ENCODE data around the gene RPS28.
"Not testable (repeated sequence)": the region's sequence is repeated elsewhere in the genome, so short reads cannot be mapped to it uniquely, and the experiment has no call there.

Gene RPS28

GRCh38 chr19:8321067-8321985 is at the start of gene RPS28, which contains the start of gene NDUFA7:
Gene RPS28 (plus strand): TSS chr19:8321496. CDS start chr19:8321531, 35 bp downstream.
Gene NDUFA7 (minus strand): TSS chr19:8321375. CDS start chr19:8321358, 17 bp downstream.
- DNase-seq = peak; percentile 99

GRCh38 chr19:8276508-8276907 is 44.8 kb upstream of the RPS28 start:
- DNase-seq = not testable (repeated sequence)

GRCh38 chr19:8291337-8291736 is 30.0 kb upstream of the RPS28 start:
- DNase-seq = not testable (repeated sequence)

- DNase-seq = no peak
Observed at GRCh38 chr19:8302357-8302691, 19.0 kb upstream of the RPS28 start.

GRCh38 chr19:8302734-8303133 is 18.6 kb upstream of the RPS28 start:
- DNase-seq = no peak

- no peak for DNase-seq
Observed at GRCh38 chr19:8304841-8305621, 16.3 kb upstream of the RPS28 start.

- no peak for DNase-seq
Observed at GRCh38 chr19:8305798-8306197, 15.5 kb upstream of the RPS28 start.

- DNase-seq = no peak
Observed at GRCh38 chr19:8306235-8307054, 14.9 kb upstream of the RPS28 start.

GRCh38 chr19:8307400-8307964 is 13.8 kb upstream of the RPS28 start:
- no peak for DNase-seq

- peak; percentile 93 for DNase-seq
Observed at GRCh38 chr19:8307965-8308866, 13.1 kb upstream of the RPS28 start, which contains the start of gene CD320. Gene CD320 (minus strand): TSS chr19:8308358. CDS start chr19:8308290, 68 bp downstream.

GRCh38 chr19:8308891-8309291 is 12.4 kb upstream of the RPS28 start:
- no peak for DNase-seq

GRCh38 chr19:8310342-8311055 is 10.8 kb upstream of the RPS28 start:
- DNase-seq = no peak

GRCh38 chr19:8311461-8312260 is 9.6 kb upstream of the RPS28 start:
- DNase-seq = no peak

- not testable (repeated sequence) for DNase-seq
Observed at GRCh38 chr19:8314981-8315640, 6.2 kb upstream of the RPS28 start.

- DNase-seq = no peak
Observed at GRCh38 chr19:8316351-8317125, 4.8 kb upstream of the RPS28 start.

GRCh38 chr19:8318835-8319234 is 2.5 kb upstream of the RPS28 start:
- peak; percentile 33 for DNase-seq

GRCh38 chr19:8319807-8320520 is 1.3 kb upstream of the RPS28 start:
- no peak for DNase-seq
